ENCODE data around the gene VWA3B. TPM values are rescaled to one million over a fixed set of nuclear protein-coding genes. Genes with fewer than 3 reads are reported as not detected.

VWA3B gene
- total and polyA plus RNA-seq, 2 donors (not counting 3 experiments of a cell fraction or from before 2014, with no cell fraction given), result not detected

DNA sequence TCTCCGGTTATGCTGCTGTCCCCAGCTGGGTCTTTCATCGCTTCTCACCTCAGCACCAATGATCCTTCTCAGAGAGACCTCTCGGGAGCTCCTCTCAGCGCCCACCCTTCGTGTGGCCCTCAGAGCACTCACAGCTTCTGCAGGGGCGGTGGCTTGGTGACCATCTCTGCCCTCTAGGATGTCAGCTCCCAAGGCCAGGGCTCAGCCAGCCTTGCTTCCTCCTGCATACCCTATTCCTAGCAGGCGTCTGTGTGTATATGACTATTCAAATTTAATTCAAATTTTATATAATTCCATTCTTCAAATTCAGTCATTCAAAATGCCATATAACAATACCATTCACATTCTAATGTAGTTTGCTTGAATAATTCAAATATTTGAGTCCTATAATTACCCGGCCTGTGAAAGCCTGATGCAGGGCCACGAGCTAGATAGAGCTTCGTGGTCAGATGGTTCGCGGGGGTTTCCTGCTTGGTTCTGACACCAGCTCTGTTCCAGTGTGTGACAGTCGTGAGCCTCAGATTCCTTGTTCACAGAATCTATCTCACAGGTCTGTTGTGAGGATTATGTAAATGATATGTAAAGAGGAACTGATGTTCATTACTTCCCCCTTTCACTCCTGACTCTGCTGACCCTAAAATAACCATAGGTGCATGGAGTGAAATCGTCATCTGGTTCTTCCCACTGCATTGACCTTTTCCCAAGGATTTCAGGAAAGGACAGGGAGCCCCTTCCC, 165.2 kb downstream of the VWA3B start:
- Histone ChIP-seq H4K20me1 (replicated peaks; ENCODE audit: control insufficient read depth, extremely low read depth, insufficient read depth, low read length) (no peaks in the 10 kb centered on the region), H3K9me3 (replicated peaks; ENCODE audit: control insufficient read depth, insufficient read depth, low read length) (no peaks in the 10 kb centered on the region), H3K27me3 (ENCODE audit: control insufficient read depth in 2 of 2, insufficient read depth in 2 of 2, low read length in 2 of 2) (peaks cover 0 to 2% of the 10 kb centered on the region in 2 experiments), H3K9ac (replicated peaks; ENCODE audit: extremely low read depth, insufficient read depth, low read length) (no peak overlapping the region), H3K79me2 (ENCODE audit: control insufficient read depth, insufficient read depth, low read length) (no peaks in the 10 kb centered on the region), H3K9me1 (replicated peaks; ENCODE audit: control insufficient read depth, extremely low read depth, insufficient read depth, low read length) (no peaks in the 10 kb centered on the region), H3K36me3 (ENCODE audit: control insufficient read depth in 2 of 2, extremely low read depth in 1 of 2, insufficient read depth in 2 of 2, low read length in 2 of 2) (no peaks in the 10 kb centered on the region), H3K4me1 (ENCODE audit: control insufficient read depth, extremely low read depth, insufficient read depth, low read length) (no peaks in the 10 kb centered on the region), H2AFZ (ENCODE audit: low read depth, low read length) (no peak overlapping the region), H3K4me3 (replicated peaks in 1 of 3; ENCODE audit: insufficient read depth in 1 of 3, low read depth in 1 of 3, low read length in 3 of 3) (no peak overlapping the region), H3K27ac (ENCODE audit: insufficient read depth, low read depth, low read length) (no peak overlapping the region), H3K4me2 (ENCODE audit: insufficient read depth, low read length) (no peak overlapping the region)
- TF ChIP-seq, protein P1, sequence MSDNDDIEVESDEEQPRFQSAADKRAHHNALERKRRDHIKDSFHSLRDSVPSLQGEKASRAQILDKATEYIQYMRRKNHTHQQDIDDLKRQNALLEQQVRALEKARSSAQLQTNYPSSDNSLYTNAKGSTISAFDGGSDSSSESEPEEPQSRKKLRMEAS (IDR thresholded peaks at IDR 0.05; ENCODE audit: insufficient read depth, insufficient read length), result no peak
- no peak for TF ChIP-seq GATA2 (IDR thresholded peaks at IDR 0.05; ENCODE audit: insufficient read depth, insufficient read length, low read depth, low read length)
- no peak for TF ChIP-seq FOS (IDR thresholded peaks at IDR 0.05; ENCODE audit: borderline replicate concordance, insufficient read depth, low read length)
- TF ChIP-seq POLR2AphosphoS5 (IDR thresholded peaks at IDR 0.05; ENCODE audit: insufficient read depth, low read depth, low read length), result no peak
- no peak for TF ChIP-seq MYC (IDR thresholded peaks at IDR 0.05; ENCODE audit: low read depth, low read length)
- TF ChIP-seq POLR2A (IDR thresholded peaks at IDR 0.05; ENCODE audit: low read depth, low read length), result no peak
- TF ChIP-seq EZH2 (IDR thresholded peaks at IDR 0.05; ENCODE audit: borderline replicate concordance, low read depth, low read length, severe bottlenecking), result no peak
- TF ChIP-seq JUN (IDR thresholded peaks at IDR 0.05; ENCODE audit: borderline replicate concordance, insufficient read depth, insufficient read length, low read depth), result no peak
- TF ChIP-seq, protein P2, sequence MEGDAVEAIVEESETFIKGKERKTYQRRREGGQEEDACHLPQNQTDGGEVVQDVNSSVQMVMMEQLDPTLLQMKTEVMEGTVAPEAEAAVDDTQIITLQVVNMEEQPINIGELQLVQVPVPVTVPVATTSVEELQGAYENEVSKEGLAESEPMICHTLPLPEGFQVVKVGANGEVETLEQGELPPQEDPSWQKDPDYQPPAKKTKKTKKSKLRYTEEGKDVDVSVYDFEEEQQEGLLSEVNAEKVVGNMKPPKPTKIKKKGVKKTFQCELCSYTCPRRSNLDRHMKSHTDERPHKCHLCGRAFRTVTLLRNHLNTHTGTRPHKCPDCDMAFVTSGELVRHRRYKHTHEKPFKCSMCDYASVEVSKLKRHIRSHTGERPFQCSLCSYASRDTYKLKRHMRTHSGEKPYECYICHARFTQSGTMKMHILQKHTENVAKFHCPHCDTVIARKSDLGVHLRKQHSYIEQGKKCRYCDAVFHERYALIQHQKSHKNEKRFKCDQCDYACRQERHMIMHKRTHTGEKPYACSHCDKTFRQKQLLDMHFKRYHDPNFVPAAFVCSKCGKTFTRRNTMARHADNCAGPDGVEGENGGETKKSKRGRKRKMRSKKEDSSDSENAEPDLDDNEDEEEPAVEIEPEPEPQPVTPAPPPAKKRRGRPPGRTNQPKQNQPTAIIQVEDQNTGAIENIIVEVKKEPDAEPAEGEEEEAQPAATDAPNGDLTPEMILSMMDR (IDR thresholded peaks at IDR 0.05; ENCODE audit: extremely low read depth in 1 of 2, insufficient read depth in 1 of 2, low read depth in 1 of 2, low read length in 2 of 2), result no peak
- ChIA-PET CTCF (no interaction called here), POLR2A (no interaction called here)
- BruUV-seq (replicated peaks), result no TSS peak
- dilution Hi-C loops (cut with MboI; ENCODE audit: extremely low pct_ligation_motif_present, low sequenced_read_pairs) (no loop called here), intact Hi-C loops (cut with micrococcal nuclease) (no loop called here)
- no peak for DNase-seq (ENCODE audit: low read depth, low spot score)
- FAIRE-seq, result no peak

Data from endothelial cell of umbilical vein (primary cell).